SK-N-SH (cell line): ENCODE results near the gene SLC30A2.

Experiments used
- CTCF ChIP-seq: fragments of 200-600 bp; sonication (generic); IDR thresholded peaks from 2 replicates; pipeline ENCODE4 v1.6.1; 2017; ENCODE audit warnings: antibody characterized with exemption, mild to moderate bottlenecking, moderate library complexity
- SIN3A ChIP-seq: IDR thresholded peaks from 2 replicates; pipeline ENCODE4 v1.6.1; 2012; ENCODE audit warnings: low read depth, mild to moderate bottlenecking, low read length, moderate library complexity, borderline replicate concordance

- TF ChIP-seq SIN3A = no peak
- no peak for TF ChIP-seq CTCF
These were observed 553 bp upstream of the SLC30A2 start for GRCh38 chr1:26046246-26047095.
